ENCODE results near the gene ESPNL.

ESPNL gene

DNA sequence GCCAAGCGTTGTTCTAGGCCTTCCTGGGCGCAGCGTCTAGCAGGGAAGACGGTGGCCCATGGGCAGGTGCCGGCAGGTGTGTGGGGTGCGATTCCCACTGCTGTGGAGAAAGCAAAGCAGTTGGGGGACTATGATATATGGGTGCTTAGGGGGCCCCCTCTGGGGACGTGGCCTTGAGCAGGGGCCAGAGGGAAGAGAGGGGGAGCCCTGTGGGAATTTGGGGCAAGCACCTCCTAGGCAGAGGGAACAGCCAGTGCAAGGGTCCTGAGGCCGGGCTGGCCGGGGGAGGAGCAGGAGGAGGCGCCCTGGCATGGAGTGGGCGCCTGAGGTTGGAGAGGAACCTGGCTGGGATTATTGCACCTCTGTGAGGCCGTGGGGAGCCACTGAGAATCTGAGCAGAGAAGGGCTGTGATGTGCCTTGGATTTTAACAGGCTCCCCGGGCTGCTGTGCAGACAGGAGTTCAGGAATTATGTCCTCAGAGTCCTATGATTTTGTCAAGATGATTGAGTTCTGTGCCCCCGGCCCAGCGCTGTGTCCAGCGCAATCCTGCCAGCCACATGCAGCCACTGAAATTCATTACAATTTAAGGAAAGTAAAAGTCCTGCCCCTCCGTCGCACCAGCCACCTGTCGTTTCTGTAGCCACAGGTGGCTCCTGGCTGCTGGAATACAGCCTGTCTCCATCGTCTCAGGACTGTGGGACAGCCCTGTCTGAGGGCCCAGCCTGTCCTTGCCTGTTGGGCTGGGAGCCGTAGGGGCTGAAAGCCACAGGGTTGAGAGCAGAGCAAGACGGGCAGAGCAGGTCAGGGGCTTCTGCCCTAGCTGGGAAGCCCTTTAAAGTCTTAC is 29.2 kb downstream of the ESPNL start:
- no peak for DNase-seq (ENCODE audit: low read depth in 2 of 2)

DNA sequence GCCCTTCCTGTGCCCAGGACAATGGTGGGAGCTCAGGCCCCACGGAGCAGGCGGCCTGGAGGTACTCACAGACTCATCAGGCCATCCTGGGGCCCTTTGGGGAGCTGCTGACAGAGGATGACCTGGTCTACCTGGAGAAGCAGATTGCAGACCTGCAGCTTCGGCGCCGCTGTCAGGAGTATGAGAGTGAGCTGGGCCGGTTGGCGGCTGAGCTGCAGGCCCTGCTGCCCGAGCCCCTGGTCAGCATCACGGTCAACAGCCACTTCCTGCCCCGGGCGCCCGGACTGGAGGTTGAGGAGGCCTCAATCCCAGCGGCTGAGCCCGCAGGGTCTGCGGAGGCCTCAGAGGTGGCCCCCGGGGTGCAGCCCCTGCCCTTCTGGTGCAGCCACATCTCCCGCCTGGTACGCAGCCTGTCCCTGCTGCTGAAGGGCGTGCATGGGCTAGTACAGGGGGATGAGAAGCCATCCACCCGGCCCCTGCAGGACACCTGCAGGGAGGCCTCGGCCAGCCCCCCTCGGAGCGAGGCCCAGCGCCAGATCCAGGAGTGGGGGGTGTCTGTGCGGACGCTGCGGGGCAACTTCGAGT is 30.1 kb downstream of the ESPNL start:
- no peak for DNase-seq (ENCODE audit: low read depth in 2 of 2)

DNA sequence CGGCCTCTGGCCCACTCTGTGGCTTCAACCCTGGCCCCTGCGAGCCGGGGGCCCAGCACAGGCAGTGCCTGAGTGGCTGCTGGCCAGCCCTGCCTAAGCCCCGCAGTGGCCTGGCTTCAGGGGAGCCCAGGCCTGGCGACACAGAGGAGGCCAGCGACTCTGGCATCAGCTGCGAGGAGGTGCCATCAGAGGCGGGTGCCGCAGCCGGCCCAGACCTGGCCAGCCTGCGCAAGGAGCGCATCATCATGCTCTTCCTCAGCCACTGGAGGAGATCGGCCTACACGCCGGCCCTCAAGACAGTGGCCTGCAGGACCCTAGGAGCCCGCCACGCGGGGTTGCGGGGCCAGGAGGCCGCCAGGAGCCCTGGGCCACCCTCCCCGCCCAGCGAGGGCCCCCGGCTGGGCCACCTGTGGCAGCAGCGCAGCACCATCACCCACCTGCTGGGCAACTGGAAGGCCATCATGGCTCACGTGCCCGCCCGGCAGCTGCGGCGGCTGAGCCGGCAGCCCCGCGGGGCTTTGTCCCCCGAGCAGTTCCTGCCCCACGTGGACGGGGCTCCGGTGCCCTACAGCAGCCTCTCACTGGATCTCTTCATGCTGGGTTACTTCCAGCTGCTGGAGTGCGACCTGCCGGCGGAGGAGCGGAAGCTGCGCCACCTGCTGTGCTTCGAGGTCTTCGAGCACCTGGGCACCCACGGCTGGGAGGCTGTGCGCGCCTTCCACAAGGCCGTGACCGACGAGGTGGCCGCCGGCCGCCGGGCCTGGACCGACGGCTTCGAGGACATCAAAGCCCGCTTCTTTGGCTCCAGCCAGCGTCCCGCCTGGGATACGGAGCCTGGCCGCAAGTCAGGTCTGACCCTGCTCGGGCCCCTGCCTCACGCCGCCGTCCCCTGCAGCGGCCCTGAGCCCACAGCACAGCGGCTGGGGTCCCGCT is 30.8 kb downstream of the ESPNL start:
- DNase-seq (ENCODE audit: low read depth in 2 of 2) = no peak

DNA sequence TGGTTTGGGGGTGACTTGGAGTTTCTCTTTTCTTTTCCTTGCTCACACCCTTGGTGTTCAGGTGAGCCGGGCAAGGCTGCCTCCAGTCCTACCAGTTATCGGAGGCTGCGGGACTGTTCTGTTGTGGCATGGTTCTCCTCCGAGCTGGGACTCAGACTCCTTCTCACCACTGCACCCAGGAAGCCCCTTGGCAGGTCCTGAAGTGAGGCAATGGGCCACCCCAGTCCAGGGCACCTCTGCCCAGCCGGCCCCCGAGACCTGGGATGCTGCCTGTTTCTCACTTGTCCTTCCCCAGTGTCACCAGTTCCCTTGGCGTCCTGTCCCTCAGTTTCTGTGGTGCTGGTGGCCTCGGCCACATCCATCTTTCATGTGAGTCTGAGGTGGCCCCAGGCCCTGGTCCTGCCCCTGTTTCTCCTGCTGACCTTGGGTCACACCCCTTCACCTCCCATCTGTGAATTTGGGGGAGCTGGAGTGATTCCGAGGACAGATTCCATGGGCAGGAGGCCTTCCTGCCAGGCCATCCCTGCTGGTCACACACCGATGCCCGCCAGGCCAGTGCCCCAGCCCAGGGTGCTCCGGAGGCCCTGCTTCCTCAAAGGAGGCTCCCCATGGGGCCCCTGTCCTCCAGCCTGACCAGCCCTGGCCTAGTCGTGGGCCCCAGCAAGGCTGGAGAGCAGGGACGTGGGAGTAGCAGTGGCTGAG is 31.8 kb downstream of the ESPNL start:
- no peak for DNase-seq (ENCODE audit: low read depth in 2 of 2)

DNA sequence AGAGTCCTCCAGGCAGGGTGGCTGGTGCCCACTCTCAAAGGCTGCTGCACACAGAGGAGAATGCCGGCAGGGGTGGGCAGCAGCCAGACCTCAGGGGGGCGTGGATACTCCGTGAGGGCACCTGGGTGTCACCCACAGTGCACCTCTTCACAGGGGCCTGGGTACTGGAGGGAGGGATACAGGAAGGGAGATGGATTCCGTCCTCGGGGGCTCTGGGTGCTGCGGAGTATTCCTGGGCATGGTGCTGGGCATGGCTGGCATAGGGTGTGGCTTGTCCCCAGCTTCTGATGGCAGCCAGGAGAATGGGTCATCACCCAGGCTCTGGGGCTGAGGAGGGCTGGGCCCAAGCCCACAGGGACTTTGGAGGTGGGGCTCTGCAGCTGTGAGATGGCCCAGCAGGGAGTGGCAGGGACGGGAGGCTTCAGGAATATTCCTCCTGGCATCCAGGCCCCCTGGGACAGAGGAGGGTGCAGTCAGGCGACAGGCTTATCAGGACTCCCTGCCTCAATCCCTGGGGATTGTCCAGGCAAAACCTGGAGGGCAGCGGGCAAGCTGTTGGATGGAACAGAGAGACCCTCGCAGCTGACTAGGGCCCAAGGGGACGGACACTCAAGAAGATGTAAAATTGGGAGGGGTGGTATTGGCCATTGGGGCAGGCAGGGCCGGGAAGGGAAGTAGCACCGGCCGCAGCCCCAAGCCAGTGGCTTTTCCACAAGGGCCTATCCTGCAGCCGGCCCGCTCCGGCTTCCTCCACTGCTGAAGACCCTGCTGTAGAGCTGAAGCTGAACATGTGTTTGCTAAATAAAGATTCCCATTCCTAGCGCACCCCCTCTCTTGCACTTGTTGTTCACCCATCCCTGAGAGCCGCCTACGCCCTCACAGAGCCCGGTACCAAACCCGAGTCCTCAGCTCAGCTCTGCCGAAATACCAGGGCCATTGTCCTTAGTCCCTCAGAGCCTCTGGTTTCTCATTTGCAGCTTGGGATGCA is 32.6 kb downstream of the ESPNL start:
- DNase-seq (ENCODE audit: low read depth in 2 of 2) = no peak

DNA sequence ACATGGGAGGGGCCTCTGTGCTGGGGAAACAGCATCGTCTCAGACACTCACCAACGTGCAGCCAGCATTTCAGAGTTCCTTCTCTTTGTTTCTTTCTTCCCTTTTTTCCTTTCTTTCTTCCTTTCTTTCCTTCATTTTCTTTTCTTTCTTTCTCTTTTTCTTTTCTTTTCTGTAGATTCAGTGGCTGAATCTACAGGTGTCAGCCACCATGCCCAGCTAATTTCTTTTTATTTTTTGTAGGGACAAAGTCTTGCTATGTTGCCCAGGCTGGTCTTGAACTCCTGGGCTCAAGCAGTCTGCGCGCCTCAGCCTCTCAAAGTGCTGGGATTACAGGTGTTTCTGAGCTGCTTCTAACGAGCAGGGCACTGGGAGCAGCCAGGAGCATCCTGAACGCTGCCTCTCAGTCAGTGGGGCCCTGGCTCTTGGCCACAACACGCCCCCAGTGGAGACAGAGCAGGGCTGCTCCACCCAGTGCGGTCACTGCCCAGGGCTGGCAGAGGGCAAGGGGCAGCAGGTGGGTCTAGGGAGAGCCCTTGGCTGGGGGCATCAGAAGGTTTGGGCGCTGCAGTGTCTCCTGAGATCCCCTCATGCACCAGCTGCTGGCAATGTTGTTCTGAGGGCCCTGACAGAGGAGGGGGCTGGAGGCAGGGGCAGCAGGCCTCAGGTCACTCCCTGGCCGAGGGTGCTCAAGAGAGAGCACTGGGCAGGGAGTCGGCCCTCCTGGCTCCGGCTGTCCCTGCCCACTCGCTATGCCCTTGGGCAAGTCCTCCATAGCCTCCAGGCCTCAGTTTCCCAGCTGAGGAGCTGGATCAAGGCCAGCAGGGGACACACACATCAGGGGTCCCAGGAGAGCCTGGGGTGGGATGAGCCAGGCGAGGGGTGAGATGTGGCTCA is 33.6 kb downstream of the ESPNL start:
- no peak for DNase-seq (ENCODE audit: low read depth in 2 of 2)

DNA sequence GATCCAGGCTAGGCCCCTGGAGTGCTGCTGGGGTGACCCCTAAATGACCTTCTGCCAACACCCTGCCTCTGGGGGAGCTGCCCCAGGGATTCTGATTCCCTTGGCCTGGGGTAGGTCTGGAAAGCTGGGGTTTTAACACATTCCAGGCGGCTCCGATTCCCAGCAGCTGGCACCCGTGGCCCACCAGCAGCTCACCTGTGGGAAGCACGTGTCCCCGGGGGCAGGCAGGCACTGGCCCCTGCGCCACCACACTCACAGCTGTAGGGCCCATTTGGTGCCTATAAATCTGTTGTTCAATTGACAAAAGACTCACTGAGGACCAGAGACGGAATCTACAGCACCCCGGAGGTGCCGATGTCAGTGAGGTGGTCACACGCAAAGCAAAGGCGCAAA is 34.2 kb downstream of the ESPNL start:
- no peak for DNase-seq (ENCODE audit: low read depth in 2 of 2)

DNA sequence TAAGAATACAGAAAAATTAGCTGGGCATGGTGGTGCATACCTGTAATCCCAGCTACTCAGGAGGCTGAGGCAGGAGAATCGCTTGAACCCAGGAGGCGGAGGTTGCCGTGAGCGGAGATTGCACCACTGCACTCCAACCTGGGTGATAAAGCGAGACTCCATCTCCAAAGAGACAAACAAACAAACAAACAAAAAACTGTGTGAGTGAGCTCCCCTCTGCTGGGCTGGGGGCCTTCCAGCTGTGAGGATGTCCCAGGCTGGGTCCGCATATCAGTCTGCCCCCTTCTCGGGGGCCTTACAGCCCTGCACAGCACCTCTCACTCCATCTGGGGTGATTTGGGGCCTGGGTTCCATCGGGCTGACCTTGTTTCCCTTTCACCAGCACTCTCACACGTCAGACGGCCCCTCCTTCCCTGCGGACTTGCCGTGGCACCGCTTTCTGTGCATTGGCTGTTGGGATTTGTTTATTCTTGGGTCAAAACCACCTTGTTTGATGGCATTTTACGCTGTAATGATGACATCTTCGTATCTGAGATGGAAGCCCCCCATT is 35.5 kb downstream of the ESPNL start:
- DNase-seq (ENCODE audit: low read depth in 2 of 2) = no peak

DNA sequence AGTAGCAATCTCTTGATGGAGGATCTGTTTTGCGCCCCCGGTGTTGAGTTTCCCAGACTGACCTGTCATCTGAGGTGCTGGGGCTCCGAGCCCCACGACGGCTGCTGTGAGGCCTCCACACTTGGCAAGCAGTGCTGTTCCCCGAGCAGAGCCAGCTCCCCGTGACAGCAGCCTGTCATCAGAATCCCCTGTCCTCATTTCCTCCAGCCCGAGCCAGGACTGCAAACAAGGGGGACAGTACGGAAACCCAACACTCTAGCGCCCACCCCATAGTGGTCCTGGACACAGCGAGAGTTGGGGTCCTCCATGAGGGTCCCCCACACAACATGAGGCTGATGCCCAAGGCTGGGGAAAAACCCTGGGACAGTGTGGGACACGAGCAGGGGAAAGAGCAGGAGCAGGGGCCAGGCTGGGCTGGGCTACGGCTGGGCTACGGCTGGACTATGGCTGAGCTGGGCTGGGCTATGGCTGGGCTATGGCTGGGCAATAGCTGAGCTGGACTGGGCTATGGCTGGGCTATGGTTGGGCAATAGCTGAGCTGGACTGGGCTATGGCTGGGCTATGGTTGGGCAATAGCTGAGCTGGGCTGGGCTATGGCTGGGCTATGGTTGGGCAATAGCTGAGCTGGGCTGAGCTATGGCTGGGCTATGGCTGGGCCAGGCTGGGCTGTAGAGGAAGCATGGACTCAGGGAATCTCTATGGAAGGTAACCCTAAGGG is 36.8 kb downstream of the ESPNL start:
- DNase-seq (ENCODE audit: low read depth in 2 of 2) = no peak

DNA sequence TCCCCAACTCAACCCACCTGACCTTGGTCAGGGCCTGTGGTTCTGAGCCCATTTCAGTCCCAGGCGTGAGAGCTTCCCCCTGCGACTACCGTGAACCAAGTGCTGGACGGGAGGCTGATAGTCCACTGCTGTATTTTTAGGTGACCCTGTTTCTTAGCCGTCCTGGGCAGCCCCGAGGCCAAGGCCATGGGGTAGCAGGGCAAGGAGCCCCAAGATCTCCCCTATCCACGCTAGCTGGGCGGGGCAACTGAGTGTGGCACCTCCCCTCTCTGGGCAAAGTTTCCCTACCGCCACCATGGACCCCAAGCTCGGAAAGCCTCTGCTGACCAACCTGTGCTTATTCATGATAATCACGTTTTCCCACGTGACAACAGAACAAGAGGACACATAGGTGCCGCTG is 37.7 kb downstream of the ESPNL start:
- DNase-seq (ENCODE audit: low read depth in 2 of 2) = no peak

DNA sequence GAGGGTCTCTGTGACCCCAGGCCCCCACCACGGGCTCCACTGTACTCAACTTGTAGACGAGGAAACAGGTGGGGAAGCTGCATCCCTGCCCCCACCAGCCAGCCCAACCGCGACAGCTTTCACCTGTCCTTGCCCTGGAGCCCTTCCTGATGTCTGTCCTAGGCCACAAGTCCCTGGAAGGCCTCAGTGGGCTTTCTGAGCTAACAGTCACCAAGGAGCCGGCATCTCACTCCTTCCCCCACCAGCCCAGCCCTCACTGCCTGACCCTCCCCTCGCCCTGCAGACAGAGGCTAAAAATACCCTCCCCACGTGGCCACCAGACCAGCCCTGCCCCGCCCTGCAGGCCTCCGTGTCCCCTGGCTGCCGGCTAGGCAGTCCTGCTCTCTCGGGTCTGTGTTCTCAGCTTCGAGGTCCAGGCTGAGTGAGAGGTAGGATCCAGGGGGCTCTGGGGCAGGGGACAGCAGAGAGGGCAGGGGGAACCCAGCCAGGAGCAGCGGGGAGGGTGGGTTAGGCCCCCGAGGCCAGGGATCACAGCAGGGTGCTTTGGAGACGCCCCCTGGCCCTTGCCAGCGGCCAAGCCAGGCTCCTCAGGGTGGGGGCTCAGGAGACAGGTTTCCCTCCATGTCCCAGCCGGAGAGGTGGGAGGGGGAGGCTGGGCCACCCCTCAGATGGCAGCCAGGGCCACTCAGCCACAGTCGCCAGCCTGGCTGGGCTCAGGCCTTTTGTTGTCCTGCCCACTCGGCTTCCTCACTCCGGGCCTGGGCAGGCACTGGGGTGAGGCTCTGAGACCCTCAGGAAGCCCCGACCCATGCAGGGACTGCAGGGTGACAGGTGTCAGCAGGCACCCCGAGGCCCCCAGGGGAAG is 38.4 kb downstream of the ESPNL start, which contains the start of gene KLHL30:
Gene KLHL30, plus strand, starts transcription at position 338 of the 865 bp plus-strand sequence. CDS start 2,087 bp downstream, outside the sequence.
- DNase-seq (ENCODE audit: low read depth in 2 of 2) = no peak

DNA sequence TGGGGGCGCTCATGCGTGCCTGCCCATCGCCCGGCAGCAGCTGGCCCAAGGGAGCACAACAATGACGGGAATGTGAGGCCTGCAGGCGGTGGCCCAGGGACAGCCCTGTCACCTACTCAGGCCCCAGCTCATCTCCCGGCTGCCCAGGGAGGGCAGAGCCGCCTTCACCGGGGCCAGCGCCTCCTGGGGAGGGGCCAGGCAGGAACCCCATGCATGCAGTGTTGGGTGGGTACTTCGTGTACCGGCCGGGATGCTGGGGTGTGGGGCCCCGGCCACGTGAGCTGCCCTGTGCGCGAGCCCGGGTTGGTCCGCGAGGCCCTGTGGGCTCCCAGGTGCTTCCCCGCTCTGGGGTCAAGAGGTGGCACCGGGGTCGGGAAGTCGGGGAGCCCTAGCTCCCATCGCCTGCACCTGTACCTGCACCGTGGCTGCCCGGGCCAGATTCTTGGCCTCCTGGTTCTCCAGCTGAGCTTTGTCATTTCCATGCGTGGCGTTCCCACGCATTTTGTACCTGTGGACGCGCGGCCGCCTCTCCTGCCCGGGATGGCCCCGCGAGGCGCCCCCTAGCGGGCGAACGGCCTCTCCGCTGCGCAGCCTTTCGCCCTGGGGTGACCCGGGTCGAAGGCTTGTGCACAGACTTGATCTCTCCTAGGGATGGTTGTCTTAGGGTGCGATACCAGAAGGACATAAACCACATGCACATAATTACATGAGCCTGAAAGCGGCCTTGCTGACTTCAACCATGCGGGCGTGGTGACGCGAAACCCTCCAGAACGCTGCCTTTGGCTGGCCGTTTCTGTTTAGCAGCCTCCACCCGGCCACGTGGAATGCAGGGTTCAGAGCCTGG is 39.3 kb downstream of the ESPNL start:
- DNase-seq (ENCODE audit: low read depth in 2 of 2) = no peak

DNA sequence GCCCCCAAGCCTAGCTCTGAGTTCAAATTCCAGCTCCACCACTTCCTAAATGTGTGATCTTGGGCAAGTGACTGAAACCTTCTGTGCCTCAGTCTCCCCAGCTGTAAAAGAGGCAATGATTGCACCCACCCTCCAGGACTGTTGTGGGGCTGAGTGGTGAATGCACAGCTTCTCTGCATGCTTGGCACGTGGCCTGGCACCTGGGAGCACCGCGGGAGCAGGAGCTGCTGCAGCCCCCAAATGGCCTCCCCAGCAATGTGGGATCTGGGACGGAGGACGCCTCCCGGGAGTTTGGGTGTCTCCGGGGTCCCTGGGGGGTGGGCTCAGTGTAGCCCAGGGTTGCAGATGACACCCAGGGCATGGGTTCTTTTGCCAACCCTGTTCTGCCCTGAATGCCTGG is 39.9 kb downstream of the ESPNL start:
- DNase-seq (ENCODE audit: low read depth in 2 of 2) = no peak

DNA sequence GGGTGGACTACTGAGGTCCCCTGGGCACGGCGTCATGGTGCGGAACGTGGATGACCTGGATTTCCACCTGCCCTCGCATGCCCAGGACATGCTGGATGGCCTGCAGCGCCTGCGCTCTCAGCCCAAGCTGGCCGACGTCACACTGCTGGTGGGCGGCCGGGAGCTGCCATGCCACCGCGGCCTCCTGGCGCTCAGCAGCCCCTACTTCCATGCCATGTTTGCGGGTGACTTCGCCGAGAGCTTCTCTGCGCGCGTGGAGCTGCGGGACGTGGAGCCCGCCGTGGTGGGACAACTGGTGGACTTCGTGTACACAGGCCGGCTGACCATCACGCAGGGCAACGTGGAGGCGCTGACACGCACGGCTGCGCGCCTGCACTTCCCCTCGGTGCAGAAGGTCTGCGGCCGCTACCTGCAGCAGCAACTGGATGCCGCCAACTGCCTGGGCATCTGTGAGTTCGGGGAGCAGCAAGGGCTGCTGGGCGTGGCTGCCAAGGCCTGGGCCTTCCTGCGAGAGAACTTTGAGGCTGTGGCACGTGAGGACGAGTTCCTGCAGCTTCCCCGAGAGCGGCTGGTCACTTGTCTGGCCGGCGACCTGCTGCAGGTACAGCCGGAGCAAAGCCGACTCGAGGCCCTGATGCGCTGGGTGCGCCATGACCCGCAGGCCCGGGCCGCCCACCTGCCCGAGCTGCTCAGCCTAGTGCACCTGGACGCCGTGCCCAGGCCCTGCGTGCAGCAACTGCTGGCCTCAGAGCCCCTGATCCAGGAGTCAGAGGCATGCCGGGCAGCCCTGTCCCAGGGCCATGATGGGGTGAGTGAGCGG is 40.8 kb downstream of the ESPNL start:
- no peak for DNase-seq (ENCODE audit: low read depth in 2 of 2)

DNA sequence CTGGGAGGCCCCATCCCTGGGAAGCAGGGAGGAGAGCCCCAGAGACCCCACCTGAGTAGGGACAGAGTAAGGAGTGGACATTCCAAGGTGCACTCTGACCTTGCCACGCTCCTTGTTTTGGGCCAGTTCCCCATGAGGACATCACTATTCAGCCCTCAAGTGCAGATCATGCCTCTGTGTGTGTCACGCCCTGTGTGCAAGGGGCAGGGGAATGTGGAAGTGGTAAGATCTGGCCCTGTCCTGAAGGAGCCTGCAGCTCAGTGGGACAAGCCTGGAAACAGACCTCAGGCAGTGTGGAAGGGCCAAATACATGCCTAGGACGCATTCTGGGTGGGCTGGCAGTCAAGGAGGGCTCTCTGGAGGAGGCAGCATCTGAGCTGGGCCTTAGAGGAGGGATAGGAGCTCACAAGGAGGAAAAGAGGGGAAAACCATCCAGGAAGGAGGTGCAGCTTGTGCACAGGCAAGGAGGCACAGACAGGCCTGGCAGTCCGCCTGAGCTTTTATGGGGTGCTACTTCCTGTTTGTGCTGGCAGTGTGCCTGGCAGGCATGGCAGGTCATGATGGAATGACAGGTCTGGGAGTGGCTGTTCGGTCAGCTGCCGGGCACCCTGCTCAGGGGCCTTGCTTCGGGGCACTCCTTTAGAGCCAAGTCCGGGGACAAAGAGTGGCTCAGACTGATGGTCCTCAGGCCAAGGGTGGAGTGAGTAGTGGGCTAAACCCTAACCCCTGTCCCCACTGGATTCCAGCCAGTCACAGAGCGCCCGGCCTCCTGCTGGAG is 41.6 kb downstream of the ESPNL start:
- no peak for DNase-seq (ENCODE audit: low read depth in 2 of 2)

Measured in stimulated activated CD8-positive, alpha-beta memory T cell treated with anti-CD3 and anti-CD28 coated beads, Interleukin-15, amount 100 ng/mL, for 48 hours (primary cell).